IMR-90 (cell line): ENCODE data around the gene KBTBD12. TPM values are rescaled to one million over a fixed set of nuclear protein-coding genes. Genes with fewer than 3 reads are reported as not detected.

Source experiments
- ATAC-seq: fragments of 200-7000 bp; cut with Tn5 transposase; 2 replicates; pipeline ENCODE4 v1.9.1; 2020; ENCODE audit warnings: low read depth, mild to moderate bottlenecking, moderate library complexity
- BruUV-seq: library from RNA; stranded (reverse); fragments of 400-500 nt; replicated peaks from 2 replicates; lab custom pipeline; 2021; lab: Mats Ljungman, UMichigan
- CTCF ChIA-PET: fragments of 300-600 bp; formaldehyde crosslinking; extraction: SDS; loops from one replicate; lab custom pipeline; 2021; ENCODE audit warnings: antibody characterized with exemption; lab: Yijun Ruan, JAX
- POLR2A ChIA-PET: fragments of 300-600 bp; sonication (Branson Sonifier 250); formaldehyde crosslinking; loops from one replicate; lab custom pipeline; 2022; ENCODE audit warnings: antibody characterized with exemption; ENCODE audit not compliant: unreplicated experiment; lab: Charles Lee
- DNase-seq: peaks from one replicate; pipeline ENCODE4 v3.0.0; 2013
- H2AFZ ChIP-seq: replicated peaks from 2 replicates; pipeline ENCODE3; 2013; ENCODE audit warnings: low read length, mild to moderate bottlenecking; ENCODE audit not compliant: poor library complexity
- H2AK5ac ChIP-seq: 2 replicates; pipeline ENCODE4 v1.6.1; 2013; ENCODE audit warnings: low read depth, low read length, inconsistent platforms
- H2AK9ac ChIP-seq: replicated peaks from 2 replicates; pipeline ENCODE3; 2013; ENCODE audit warnings: mild to moderate bottlenecking, low read depth, low read length, moderate library complexity; ENCODE audit not compliant: poor library complexity
- H2BK120ac ChIP-seq: 2 replicates; pipeline ENCODE4 v1.6.1; 2013; ENCODE audit warnings: low read depth, low read length, inconsistent platforms
- H2BK15ac ChIP-seq: 3 replicates; pipeline ENCODE4 v1.6.1; 2013; ENCODE audit warnings: low read depth, low read length, inconsistent platforms
- H2BK20ac ChIP-seq: 2 replicates; pipeline ENCODE4 v1.6.1; 2013; ENCODE audit warnings: low read depth, mild to moderate bottlenecking, inconsistent platforms, low read length, moderate library complexity
- H2BK5ac ChIP-seq: 2 replicates; pipeline ENCODE4 v1.6.1; 2013; ENCODE audit warnings: mild to moderate bottlenecking, low read depth, low read length, inconsistent platforms; ENCODE audit not compliant: poor library complexity, severe bottlenecking
- H3K14ac ChIP-seq: replicated peaks from 2 replicates; pipeline ENCODE4 v1.6.1; 2013; ENCODE audit warnings: low read depth, low read length, inconsistent platforms
- H3K18ac ChIP-seq: 2 replicates; pipeline ENCODE4 v1.6.1; 2013; ENCODE audit warnings: low read depth, low read length, control low read depth
- H3K23ac ChIP-seq: 2 replicates; pipeline ENCODE4 v1.6.1; 2013; ENCODE audit warnings: low read depth, low read length, inconsistent platforms
- H3K27ac ChIP-seq: 2 replicates; pipeline ENCODE4 v1.5.1; 2013; ENCODE audit warnings: mild to moderate bottlenecking, control low read depth, low read length; ENCODE audit not compliant: insufficient read depth
- H3K27me3 ChIP-seq: 2 replicates; pipeline ENCODE4 v1.6.1; 2013; ENCODE audit warnings: low read length; ENCODE audit not compliant: control insufficient read depth, insufficient read depth
- H3K36me3 ChIP-seq: 2 replicates; pipeline ENCODE4 v1.6.1; 2013; ENCODE audit warnings: low read length, mixed read lengths; ENCODE audit not compliant: control insufficient read depth, insufficient read depth
- H3K4ac ChIP-seq: 2 replicates; pipeline ENCODE4 v1.6.1; 2013; ENCODE audit warnings: low read depth, low read length, inconsistent platforms
- H3K4me1 ChIP-seq: 2 replicates; pipeline ENCODE4 v1.6.1; 2013; ENCODE audit warnings: low read length, mixed read lengths; ENCODE audit not compliant: control insufficient read depth, insufficient read depth
- H3K4me2 ChIP-seq: 2 replicates; pipeline ENCODE4 v1.6.1; 2013; ENCODE audit warnings: low read depth, mild to moderate bottlenecking, control low read depth, low read length, moderate library complexity
- H3K4me3 ChIP-seq: 2 replicates; pipeline ENCODE4 v1.5.1; 2013; ENCODE audit warnings: low read depth, mild to moderate bottlenecking, control low read depth, low read length, moderate library complexity; ENCODE audit not compliant: insufficient read depth
- H3K56ac ChIP-seq: 2 replicates; pipeline ENCODE4 v1.6.1; 2013; ENCODE audit warnings: low read length, inconsistent platforms; ENCODE audit not compliant: insufficient read depth; ENCODE audit errors: extremely low read depth
- H3K79me1 ChIP-seq, 2 experiments: 2 replicates each; pipeline ENCODE4 v1.6.1; 2013; ENCODE audit warnings: low read length in 2 of 2, inconsistent platforms in 1 of 2, low read depth in 1 of 2
- H3K9ac ChIP-seq: 2 replicates; pipeline ENCODE4 v1.6.1; 2013; ENCODE audit warnings: low read depth, low read length, control low read depth
- H3K9me1 ChIP-seq: 2 replicates; pipeline ENCODE4 v1.6.1; 2013; ENCODE audit warnings: low read length, inconsistent platforms; ENCODE audit not compliant: insufficient read depth
- H3K9me3 ChIP-seq: 2 replicates; pipeline ENCODE4 v1.6.1; 2013; ENCODE audit warnings: low read length; ENCODE audit not compliant: control insufficient read depth, insufficient read depth
- H4K20me1 ChIP-seq: 2 replicates; pipeline ENCODE4 v1.6.1; 2013; ENCODE audit warnings: low read length, inconsistent platforms; ENCODE audit not compliant: insufficient read depth
- H4K5ac ChIP-seq: 2 replicates; pipeline ENCODE4 v1.6.1; 2013; ENCODE audit warnings: mild to moderate bottlenecking, low read depth, low read length, control low read depth
- H4K8ac ChIP-seq, 2 experiments: 2 replicates each; pipeline ENCODE4 v1.6.1; 2013; ENCODE audit warnings: low read depth in 2 of 2, low read length in 2 of 2, control low read depth in 1 of 2, inconsistent platforms in 1 of 2
- H4K91ac ChIP-seq: 2 replicates; pipeline ENCODE4 v1.6.1; 2013; ENCODE audit warnings: low read depth, low read length, inconsistent platforms; ENCODE audit not compliant: insufficient read depth
- CHD1 ChIP-seq: IDR thresholded peaks from 2 replicates; pipeline ENCODE4 v1.6.1; 2012; ENCODE audit warnings: low read depth, low read length, improper control_type of control experiment
- MXI1 ChIP-seq: IDR thresholded peaks from 2 replicates; pipeline ENCODE4 v1.6.1; 2012; ENCODE audit warnings: low read depth, mild to moderate bottlenecking, low read length, moderate library complexity, borderline replicate concordance
- NFE2L2 ChIP-seq: fragments of 150-350 bp; IDR thresholded peaks from 2 replicates; pipeline ENCODE4 v1.6.1; 2016; ENCODE audit warnings: low read depth, mild to moderate bottlenecking, low read length
- RAD21 ChIP-seq: IDR thresholded peaks from 2 replicates; pipeline ENCODE4 v1.6.1; 2012; ENCODE audit warnings: low read length, improper control_type of control experiment
- USF2 ChIP-seq: fragments of 150-350 bp; IDR thresholded peaks from 2 replicates; pipeline ENCODE4 v1.6.1; 2017; ENCODE audit warnings: mild to moderate bottlenecking, antibody characterized with exemption, low read length, low read depth
- dilution Hi-C: fragments of 300-500 bp; cut with HindIII; formaldehyde crosslinking; loops from one replicate; pipeline ENCODE4 v1.14.3; 2018; ENCODE audit warnings: low sequenced_read_pairs; ENCODE audit not compliant: unreplicated experiment
- in situ Hi-C: fragments of 300-500 bp; cut with MboI; formaldehyde crosslinking; loops from 3 replicates; pipeline ENCODE4 v1.14.3; 2019; ENCODE audit warnings: low sequenced_read_pairs, inconsistent platforms, mixed read lengths
- intact Hi-C: fragments of 100-400 bp; cut with micrococcal nuclease; formaldehyde crosslinking; loops from 2 replicates; pipeline ENCODE4 v1.10.0; 2022
- polyA plus RNA-seq, 3 experiments: library from polyadenylated mRNA; depleted of rRNA; stranded (reverse); fragments of >200 nt; gene quantifications; 2 replicates each; pipeline ENCODE4 v1.2.3, GENCODE V29; 2012; ENCODE audit warnings: low replicate concordance in 1 of 3
- total RNA-seq: library from RNA; depleted of rRNA; stranded (reverse); fragments of >200 nt; gene quantifications from 2 replicates; pipeline ENCODE4 v1.2.3, GENCODE V29; 2012

Gene KBTBD12
- total and polyA plus RNA-seq, 2 of the 4 experiments (the other 2 are of a cell fraction) = not detected

DNA sequence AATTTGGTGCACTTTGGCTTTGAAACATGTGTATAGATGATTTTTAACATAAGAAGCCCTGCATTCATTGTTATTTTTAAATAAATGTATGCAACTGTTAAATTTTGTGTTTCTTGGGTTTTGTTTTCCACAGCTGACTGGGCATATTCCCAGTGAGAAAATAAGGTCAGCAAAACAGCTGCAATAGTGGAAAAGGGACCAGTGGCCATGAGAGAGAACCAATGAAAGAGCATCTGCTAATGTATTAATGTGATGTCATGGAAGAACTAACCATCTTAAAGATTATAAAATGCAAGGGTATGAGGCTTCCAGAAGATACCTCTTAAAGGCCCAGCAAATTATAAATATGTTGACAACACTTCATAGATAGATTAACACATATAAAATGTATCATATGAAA is 31.0 kb upstream of the KBTBD12 start:
- ATAC-seq (no peak), DNase-seq (no peak)
- H2BK15ac ChIP-seq = no peak overlapping the region
- no TSS peak for BruUV-seq
- H2AK5ac ChIP-seq = no peak overlapping the region
- no peak overlapping the region for H3K56ac ChIP-seq
- H3K14ac ChIP-seq = no peak overlapping the region
- H2BK20ac ChIP-seq = no peak overlapping the region
- no peak overlapping the region for H3K4me3 ChIP-seq
- H3K18ac ChIP-seq = no peak overlapping the region
- POLR2A ChIA-PET = no interaction called here
- H2AK9ac ChIP-seq = no peak overlapping the region
- no peak overlapping the region for H2BK120ac ChIP-seq
- in situ Hi-C loops = no loop called here
- H3K79me1 ChIP-seq = no peaks in the 10 kb centered on the region
- no peak overlapping the region for H3K27ac ChIP-seq
- H3K23ac ChIP-seq = no peak overlapping the region
- no peaks in the 10 kb centered on the region for H3K9me3 ChIP-seq
- no peaks in the 10 kb centered on the region for H3K4me1 ChIP-seq
- H3K36me3 ChIP-seq = no peaks in the 10 kb centered on the region
- H4K5ac ChIP-seq = no peak overlapping the region
- H3K9ac ChIP-seq = no peak overlapping the region
- CTCF ChIA-PET = no interaction called here
- no peak overlapping the region for H2BK5ac ChIP-seq
- H3K9me1 ChIP-seq = no peaks in the 10 kb centered on the region
- no peak overlapping the region for H4K91ac ChIP-seq
- no peak overlapping the region for H3K4ac ChIP-seq
- intact Hi-C loops = no loop called here
- dilution Hi-C loops = no loop called here
- H3K4me2 ChIP-seq = no peak overlapping the region
- peaks cover 31% of the 10 kb centered on the region for H3K27me3 ChIP-seq
- no peak overlapping the region for H2AFZ ChIP-seq
- H4K8ac ChIP-seq = no peak overlapping the region
- no peak for TF ChIP-seq NFE2L2
- TF ChIP-seq CHD1 = no peak
- no peak for TF ChIP-seq RAD21
- no peak for TF ChIP-seq USF2
- no peak for TF ChIP-seq MXI1
- H4K20me1 ChIP-seq = no peaks in the 10 kb centered on the region
